Measurements from ENCODE around the gene TRHDE. TPM values are rescaled to one million over a fixed set of nuclear protein-coding genes. Genes with fewer than 3 reads are reported as not detected.

The TRHDE gene
- polyA plus RNA-seq, 2 of the 4 experiments (the other 2 are of a cell fraction): 0.16 to 0.32 TPM

DNA sequence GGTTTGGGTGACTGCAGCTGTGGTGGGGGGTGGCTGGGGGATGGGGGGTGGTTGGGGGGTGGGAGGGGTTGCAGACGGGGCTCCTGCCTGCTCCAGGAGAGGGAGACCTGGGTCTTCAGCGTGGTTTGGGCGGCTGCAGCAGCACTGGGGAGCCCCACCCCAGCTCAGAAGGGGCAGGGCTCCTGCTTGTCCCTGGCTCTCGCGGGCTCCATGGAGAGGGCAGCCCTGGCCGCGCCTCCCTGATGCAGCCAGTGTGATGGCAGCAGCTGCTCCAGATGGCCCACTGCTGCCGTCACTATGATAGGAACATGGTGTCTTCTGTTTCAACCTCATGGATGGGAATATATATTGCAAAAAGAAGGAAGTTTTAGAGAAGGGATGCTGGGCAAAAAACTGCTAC lies 22.9 kb downstream of the TRHDE start:
- ATAC-seq: no peak
- Histone ChIP-seq H3K27ac (0 out of 6 replicates have a peak overlapping the region, but pooled peaks of 1 of the 2 experiments have one; percentile 24), H3K9me3 (no peaks in the 10 kb centered on the region), H3K4me3 (no peak overlapping the region), H3K4me2 (no peak overlapping the region), H3K4me1 (no peaks in the 10 kb centered on the region; the same call in 2 of the 3 replicates)
- 75% methylated on average over 5 of the region's 8 CpGs for whole genome bisulfite sequencing (ENCODE audit: missing lambda C conversion rate)
- TF ChIP-seq RARB (CRISPR knock-in tag; IDR thresholded peaks at IDR 0.05): no peak
- no peak for TF ChIP-seq HDAC2 (IDR thresholded peaks at IDR 0.05)
- no peak for TF ChIP-seq MAFK (IDR thresholded peaks at IDR 0.05; ENCODE audit: partially characterized antibody)
- TF ChIP-seq CHD2 (IDR thresholded peaks at IDR 0.05; ENCODE audit: low read length, partially characterized antibody): no peak
- TF ChIP-seq HEYL (CRISPR knock-in tag; IDR thresholded peaks at IDR 0.05): no peak
- no peak for TF ChIP-seq ESRRA (IDR thresholded peaks at IDR 0.05; ENCODE audit: borderline replicate concordance, low read length)
- TF ChIP-seq KDM5A (IDR thresholded peaks at IDR 0.05): no peak
- no peak for TF ChIP-seq ZNF302 (CRISPR knock-in tag; IDR thresholded peaks at IDR 0.05)
- TF ChIP-seq MAZ (IDR thresholded peaks at IDR 0.05; ENCODE audit: borderline replicate concordance, low read depth, low read length): no peak
- TF ChIP-seq EP300 (IDR thresholded peaks at IDR 0.05): no peak
- TF ChIP-seq, protein P1, sequence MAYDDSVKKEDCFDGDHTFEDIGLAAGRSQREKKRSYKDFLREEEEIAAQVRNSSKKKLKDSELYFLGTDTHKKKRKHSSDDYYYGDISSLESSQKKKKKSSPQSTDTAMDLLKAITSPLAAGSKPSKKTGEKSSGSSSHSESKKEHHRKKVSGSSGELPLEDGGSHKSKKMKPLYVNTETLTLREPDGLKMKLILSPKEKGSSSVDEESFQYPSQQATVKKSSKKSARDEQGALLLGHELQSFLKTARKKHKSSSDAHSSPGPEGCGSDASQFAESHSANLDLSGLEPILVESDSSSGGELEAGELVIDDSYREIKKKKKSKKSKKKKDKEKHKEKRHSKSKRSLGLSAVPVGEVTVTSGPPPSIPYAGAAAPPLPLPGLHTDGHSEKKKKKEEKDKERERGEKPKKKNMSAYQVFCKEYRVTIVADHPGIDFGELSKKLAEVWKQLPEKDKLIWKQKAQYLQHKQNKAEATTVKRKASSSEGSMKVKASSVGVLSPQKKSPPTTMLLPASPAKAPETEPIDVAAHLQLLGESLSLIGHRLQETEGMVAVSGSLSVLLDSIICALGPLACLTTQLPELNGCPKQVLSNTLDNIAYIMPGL (CRISPR knock-in tag; IDR thresholded peaks at IDR 0.05; ENCODE audit: borderline replicate concordance): no peak
- TF ChIP-seq POLR2A (IDR thresholded peaks at IDR 0.05; ENCODE audit: low read length): no peak
- TF ChIP-seq EHMT2 (IDR thresholded peaks at IDR 0.05; ENCODE audit: low read depth): no peak
- TF ChIP-seq ATOH8 (CRISPR knock-in tag; IDR thresholded peaks at IDR 0.05; ENCODE audit: low read depth): no peak
- no peak for TF ChIP-seq TP53 (CRISPR knock-in tag; IDR thresholded peaks at IDR 0.05)
- TF ChIP-seq, protein P2, sequence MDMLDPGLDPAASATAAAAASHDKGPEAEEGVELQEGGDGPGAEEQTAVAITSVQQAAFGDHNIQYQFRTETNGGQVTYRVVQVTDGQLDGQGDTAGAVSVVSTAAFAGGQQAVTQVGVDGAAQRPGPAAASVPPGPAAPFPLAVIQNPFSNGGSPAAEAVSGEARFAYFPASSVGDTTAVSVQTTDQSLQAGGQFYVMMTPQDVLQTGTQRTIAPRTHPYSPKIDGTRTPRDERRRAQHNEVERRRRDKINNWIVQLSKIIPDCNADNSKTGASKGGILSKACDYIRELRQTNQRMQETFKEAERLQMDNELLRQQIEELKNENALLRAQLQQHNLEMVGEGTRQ (IDR thresholded peaks at IDR 0.05): no peak
- DNase-seq (ENCODE audit: low read depth in 1 of 2, low spot score in 1 of 2): no peak
- FAIRE-seq: no peak
- ChIA-PET POLR2A (no interaction called here), CTCF (no interaction called here)

- FAIRE-seq: no peak
- Histone ChIP-seq H3K9me3 (no peaks in the 10 kb centered on the region), H3K27ac (peak overlapping the region; percentile 2 to 31; a peak in 2 of 6 replicates), H3K4me3 (no peak overlapping the region), H3K4me1 (no peaks in the 10 kb centered on the region; the same call in 2 of the 3 replicates), H3K4me2 (0 out of 3 replicates have a peak overlapping the region, but pooled peaks have one; percentile 32)
- CTCF ChIA-PET: interaction anchor here (1.7 kb wide), 1 partner anchor 13 kb away, joined by 7 read pairs; no protein-coding TSS in a partner anchor
- TF ChIP-seq MAX (IDR thresholded peaks at IDR 0.05) (no peak), TFCP2L1 (CRISPR knock-in tag; IDR thresholded peaks at IDR 0.05) (no peak), PHF8 (IDR thresholded peaks at IDR 0.05; ENCODE audit: borderline replicate concordance, low read depth) (no peak), HOXB13 (CRISPR knock-in tag; IDR thresholded peaks at IDR 0.05; ENCODE audit: low read depth) (no peak), ZNF302 (CRISPR knock-in tag; IDR thresholded peaks at IDR 0.05) (no peak), JUNB (IDR thresholded peaks at IDR 0.05) (no peak), CBX8 (IDR thresholded peaks at IDR 0.05) (no peak), POLR2AphosphoS2 (conservative IDR thresholded peaks at IDR 0.05; ENCODE audit: low read length) (no peak), GATA3 (IDR thresholded peaks at IDR 0.05; ENCODE audit: borderline replicate concordance) (no peak), ZC3H11A (IDR thresholded peaks at IDR 0.05) (no peak), TP53 (CRISPR knock-in tag; IDR thresholded peaks at IDR 0.05) (no peak), EHMT2 (IDR thresholded peaks at IDR 0.05; ENCODE audit: low read depth) (no peak), KDM5A (IDR thresholded peaks at IDR 0.05) (no peak)
- TF ChIP-seq, protein P3, sequence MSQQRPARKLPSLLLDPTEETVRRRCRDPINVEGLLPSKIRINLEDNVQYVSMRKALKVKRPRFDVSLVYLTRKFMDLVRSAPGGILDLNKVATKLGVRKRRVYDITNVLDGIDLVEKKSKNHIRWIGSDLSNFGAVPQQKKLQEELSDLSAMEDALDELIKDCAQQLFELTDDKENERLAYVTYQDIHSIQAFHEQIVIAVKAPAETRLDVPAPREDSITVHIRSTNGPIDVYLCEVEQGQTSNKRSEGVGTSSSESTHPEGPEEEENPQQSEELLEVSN (IDR thresholded peaks at IDR 0.05; ENCODE audit: borderline replicate concordance, low read depth): no peak
- TF ChIP-seq, protein P2 (IDR thresholded peaks at IDR 0.05): no peak
- TF ChIP-seq, protein P4, sequence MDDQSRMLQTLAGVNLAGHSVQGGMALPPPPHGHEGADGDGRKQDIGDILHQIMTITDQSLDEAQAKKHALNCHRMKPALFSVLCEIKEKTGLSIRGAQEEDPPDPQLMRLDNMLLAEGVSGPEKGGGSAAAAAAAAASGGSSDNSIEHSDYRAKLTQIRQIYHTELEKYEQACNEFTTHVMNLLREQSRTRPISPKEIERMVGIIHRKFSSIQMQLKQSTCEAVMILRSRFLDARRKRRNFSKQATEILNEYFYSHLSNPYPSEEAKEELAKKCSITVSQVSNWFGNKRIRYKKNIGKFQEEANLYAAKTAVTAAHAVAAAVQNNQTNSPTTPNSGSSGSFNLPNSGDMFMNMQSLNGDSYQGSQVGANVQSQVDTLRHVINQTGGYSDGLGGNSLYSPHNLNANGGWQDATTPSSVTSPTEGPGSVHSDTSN (IDR thresholded peaks at IDR 0.05): no peak
- no peak for ATAC-seq
- POLR2A ChIA-PET: no interaction called here
- WGBS (ENCODE audit: missing lambda C conversion rate): 24% methylated on average over 2 of the region's 2 CpGs
- no peak for DNase-seq (ENCODE audit: low read depth in 1 of 2, low spot score in 1 of 2)
Observed at GRCh38 chr12:72295744-72296143, 23.6 kb downstream of the TRHDE start.

Data from A549 (cell line).